Right lobe of liver (tissue), 6 donors: ENCODE results near the gene LIPM. TPM values are rescaled to one million over a fixed set of nuclear protein-coding genes. Genes with fewer than 3 reads are reported as not detected.

ENCODE experiments used
- ATAC-seq, 4 donors: fragments of 200-7000 bp; cut with Tn5 transposase; one replicate each; pipeline ENCODE4 v1.9.1; 2020; ENCODE audit warnings: mild to moderate bottlenecking in 4 of 4, moderate library complexity in 4 of 4
- DNase-seq, 3 donors: peaks; one replicate each; pipeline ENCODE4 v3.0.0-alpha.2; 2020
- H3K27ac ChIP-seq, 3 donors: fragments of 200-600 bp; one replicate each; pipeline ENCODE4 v1.8.0; 2022
- H3K27me3 ChIP-seq, 2 donors: fragments of 200-600 bp; one replicate each; pipeline ENCODE4 v1.8.0; 2022
- H3K36me3 ChIP-seq, 4 donors: fragments of 200-600 bp; sonication (generic) in 1 of 4; one replicate each; pipeline versions ENCODE4 v1.5.1 to v1.8.0; 2017 to 2022; ENCODE audit warnings: control low read depth in 1 of 4
- H3K4me1 ChIP-seq, 4 donors: fragments of 200-600 bp; sonication (generic) in 1 of 4; one replicate each; pipeline versions ENCODE4 v1.5.1 to v1.8.0; 2017 to 2022; ENCODE audit warnings: control low read depth in 1 of 4
- H3K4me3 ChIP-seq, 3 donors: fragments of 200-600 bp; one replicate each; pipeline ENCODE4 v1.8.0; 2022
- H3K9me3 ChIP-seq, 4 donors: fragments of 200-600 bp; sonication (generic) in 1 of 4; one replicate each; pipeline versions ENCODE4 v1.5.1 to v1.8.0; 2017 to 2022; ENCODE audit warnings: control low read depth in 1 of 4
- CTCF ChIP-seq, 4 donors: fragments of 200-600 bp in 3 of 4; fragments of 450-650 bp in 1 of 4; IDR thresholded peaks; one replicate each; pipeline versions ENCODE4 v1.5.1 to v1.8.0; 2016 to 2022; ENCODE audit warnings: antibody characterized with exemption in 4 of 4, mild to moderate bottlenecking in 2 of 4
- POLR2A ChIP-seq: fragments of 450-650 bp; IDR thresholded peaks from one replicate; pipeline ENCODE4 v1.6.1; 2017; ENCODE audit warnings: antibody characterized with exemption, mild to moderate bottlenecking
- WGBS: methylation state at CpG from one replicate; pipeline ENCODE4 v1.1.6; 2018; ENCODE audit warnings: low coverage, low lambda C conversion rate; ENCODE audit not compliant: insufficient coverage; ENCODE audit errors: missing lambda C conversion rate; 5-methylcytosine and 5-hydroxymethylcytosine counted together
- intact Hi-C, 2 donors: fragments of 100-400 bp; cut with DNase I; formaldehyde crosslinking; loops; one replicate each; pipeline versions ENCODE4 v1.11.2 to v1.14.1; 2022
- total RNA-seq, 6 experiments: library from RNA; depleted of rRNA in 2 of 6; stranded (reverse); fragments of >200 nt in 2 of 6; fragmentation: NEBNext Ultra II Directional in 3 of 6; extraction: Animal tissue kit (Norgen Biotek cat#: 25700) in 3 of 6; gene quantifications; one replicate each; pipeline versions ENCODE4 v1.1.0 to v1.2.4, GENCODE V29; 2016 to 2023
- donor health status: DM: no; HTN: yes; CAD: no.
- donor health status: DM: no; HTN: no; CAD: no.
- donor health status: DM: no; HTN: no; CAD: no.
- donor health status: DM: no; HTN: yes; CAD: no.
- donor health status: DM: no; HTN: yes; CAD: no.

The LIPM gene
- total RNA-seq, 6 experiments from 2014 or later: not detected

GRCh38 chr10:88759366-88760101 is 43.0 kb upstream of the LIPM start, which contains the start of gene LIPN:
Gene LIPN, plus strand, starts transcription at chr10:88760020. Its CDS starts 1,386 bp downstream, at chr10:88761406.
- Histone ChIP-seq H3K9me3 (no peaks in the 10 kb centered on the region), H3K27me3 (no peaks in the 10 kb centered on the region), H3K36me3 (no peaks in the 10 kb centered on the region), H3K4me3 (no peak within 1 kb of the TSS), H3K27ac (no peak within 1 kb of the TSS), H3K4me1 (no peaks in the 10 kb centered on the region)
- intact Hi-C loops: no loop called here
- DNase-seq (no peak), ATAC-seq (peak in 3 of 4 donors; percentile 46 to 61 (median 53))
- TF ChIP-seq POLR2A: no peak
- no peak for TF ChIP-seq CTCF (IDR thresholded peaks at IDR 0.05)
- WGBS: 65% methylated on average over 7 of the region's 7 CpGs

- ATAC-seq (no peak), DNase-seq (no peak)
- Histone ChIP-seq H3K9me3 (no peaks in the 10 kb centered on the region), H3K36me3 (no peaks in the 10 kb centered on the region), H3K4me1 (peaks cover 0 to 16% (median 0%) of the 10 kb centered on the region in 4 donors), H3K27ac (no peak overlapping the region), H3K27me3 (no peaks in the 10 kb centered on the region), H3K4me3 (no peak overlapping the region)
- intact Hi-C loops: no loop called here
- 64% methylated on average over 1 of the region's 1 CpG for WGBS
- TF ChIP-seq POLR2A (no peak), CTCF (IDR thresholded peaks at IDR 0.05) (no peak)
Observed at GRCh38 chr10:88762906-88763305, 39.6 kb upstream of the LIPM start.

- H3K9me3 ChIP-seq: no peaks in the 10 kb centered on the region
- TF ChIP-seq CTCF (IDR thresholded peaks at IDR 0.05): no peak
- no peak for TF ChIP-seq POLR2A
- no peak overlapping the region for H3K27ac ChIP-seq
- no peaks in the 10 kb centered on the region for H3K36me3 ChIP-seq
- H3K4me1 ChIP-seq: peaks cover 0 to 16% (median 0%) of the 10 kb centered on the region in 4 donors
- H3K27me3 ChIP-seq: no peaks in the 10 kb centered on the region
- WGBS: 58% methylated on average over 1 of the region's 1 CpG
- no peak overlapping the region for H3K4me3 ChIP-seq
- intact Hi-C loops: no loop called here
- ATAC-seq (no peak), DNase-seq (no peak)
Observed at GRCh38 chr10:88763441-88763840, 39.1 kb upstream of the LIPM start.

GRCh38 chr10:88764110-88764509 is 38.4 kb upstream of the LIPM start:
- ATAC-seq (no peak), DNase-seq (no peak)
- intact Hi-C loops: no loop called here
- WGBS: 94% methylated on average over 2 of the region's 3 CpGs
- no peaks in the 10 kb centered on the region for H3K9me3 ChIP-seq
- no peaks in the 10 kb centered on the region for H3K27me3 ChIP-seq
- peaks cover 0 to 23% (median 0%) of the 10 kb centered on the region in 4 donors for H3K4me1 ChIP-seq
- H3K27ac ChIP-seq: no peak overlapping the region
- H3K36me3 ChIP-seq: no peaks in the 10 kb centered on the region
- no peak for TF ChIP-seq POLR2A
- TF ChIP-seq CTCF (IDR thresholded peaks at IDR 0.05): no peak
- no peak overlapping the region for H3K4me3 ChIP-seq
